HG03457 (cell line): ENCODE results near the gene SHMT2.

Experiments used
- ATAC-seq: cut with Tn5 transposase; IDR thresholded peaks from one replicate; pipeline ENCODE4 v1.9.1; 2021; ENCODE audit warnings: moderate number of reproducible peaks; ENCODE audit not compliant: unreplicated experiment

Gene SHMT2

GRCh38 chr12:57229634-57230380 lies at the start of gene SHMT2:
Gene SHMT2, plus strand, starts transcription at chr12:57229711. Its CDS starts 68 bp downstream, at chr12:57229779.
- peak; percentile 42 for ATAC-seq

- no peak for ATAC-seq
Measured at GRCh38 chr12:57180321-57180989, 49.1 kb upstream of the SHMT2 start.

- ATAC-seq, result no peak
Measured at GRCh38 chr12:57181072-57181471, 48.4 kb upstream of the SHMT2 start.

GRCh38 chr12:57181561-57182155 lies 47.9 kb upstream of the SHMT2 start:
- no peak for ATAC-seq

- ATAC-seq, result peak; percentile 89
Measured at GRCh38 chr12:57182918-57183575, 46.5 kb upstream of the SHMT2 start.

- no peak for ATAC-seq
Measured at GRCh38 chr12:57183939-57184725, 45.4 kb upstream of the SHMT2 start.

GRCh38 chr12:57185403-57185802 lies 44.1 kb upstream of the SHMT2 start:
- ATAC-seq, result no peak

GRCh38 chr12:57185906-57186508 lies 43.5 kb upstream of the SHMT2 start:
- no peak for ATAC-seq

- no peak for ATAC-seq
Measured at GRCh38 chr12:57187222-57188089, 42.1 kb upstream of the SHMT2 start.

- ATAC-seq, result no peak
Measured at GRCh38 chr12:57188090-57188425, 41.5 kb upstream of the SHMT2 start.

GRCh38 chr12:57190037-57190436 lies 39.5 kb upstream of the SHMT2 start:
- ATAC-seq, result no peak

- ATAC-seq, result no peak
Measured at GRCh38 chr12:57190821-57191220, 38.7 kb upstream of the SHMT2 start.

- no peak for ATAC-seq
Measured at GRCh38 chr12:57191410-57191809, 38.1 kb upstream of the SHMT2 start.

- no peak for ATAC-seq
Measured at GRCh38 chr12:57192920-57193319, 36.6 kb upstream of the SHMT2 start.

GRCh38 chr12:57193706-57194245 lies 35.7 kb upstream of the SHMT2 start:
- no peak for ATAC-seq

GRCh38 chr12:57194253-57194652 lies 35.3 kb upstream of the SHMT2 start:
- ATAC-seq, result no peak

GRCh38 chr12:57195186-57195585 lies 34.3 kb upstream of the SHMT2 start:
- no peak for ATAC-seq

- no peak for ATAC-seq
Measured at GRCh38 chr12:57195611-57196371, 33.7 kb upstream of the SHMT2 start.

- ATAC-seq, result no peak
Measured at GRCh38 chr12:57196439-57196838, 33.1 kb upstream of the SHMT2 start.
